ENCODE data around the gene PODXL2.

The PODXL2 gene

DNA sequence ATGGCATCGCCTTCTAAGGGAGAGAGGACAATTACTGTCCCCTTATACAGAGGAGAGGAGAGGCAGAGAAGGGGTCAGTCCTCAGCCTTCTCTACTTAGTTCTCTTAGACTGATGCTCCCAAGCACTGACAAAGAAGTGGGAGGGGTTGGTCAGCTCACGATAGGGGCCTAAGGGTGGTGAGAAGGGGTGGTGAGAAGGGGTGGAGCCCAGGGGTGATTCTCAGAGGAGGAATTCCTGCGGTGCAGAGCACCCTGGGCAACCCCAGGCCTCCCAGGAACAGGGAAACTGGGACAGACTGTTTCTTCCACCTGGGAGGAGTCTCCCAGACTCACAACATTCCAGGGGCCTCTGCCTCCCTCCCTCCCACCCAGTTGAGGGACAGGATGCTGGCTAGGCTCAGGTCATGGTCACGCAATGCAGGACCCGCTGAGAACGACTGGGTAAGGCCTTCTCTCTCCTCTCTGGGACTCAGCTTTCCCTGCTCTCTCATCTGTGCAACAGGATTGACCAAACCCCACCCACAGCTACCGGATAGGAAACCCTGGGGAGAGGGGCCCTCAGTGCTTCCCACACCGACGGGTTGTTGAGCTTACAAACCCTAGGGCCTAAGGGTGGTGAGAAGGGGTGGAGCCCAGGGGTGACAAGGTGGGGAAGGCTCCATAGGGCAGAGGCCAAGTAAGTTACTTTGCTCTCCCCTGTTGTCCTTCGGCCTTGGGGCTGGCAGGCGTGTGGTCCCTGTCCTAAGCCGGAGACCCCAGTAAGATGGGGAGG, 40.0 kb upstream of the PODXL2 start:
- DNase-seq (ENCODE audit: low spot score) = peak; percentile 40
- TF ChIP-seq, protein P1, sequence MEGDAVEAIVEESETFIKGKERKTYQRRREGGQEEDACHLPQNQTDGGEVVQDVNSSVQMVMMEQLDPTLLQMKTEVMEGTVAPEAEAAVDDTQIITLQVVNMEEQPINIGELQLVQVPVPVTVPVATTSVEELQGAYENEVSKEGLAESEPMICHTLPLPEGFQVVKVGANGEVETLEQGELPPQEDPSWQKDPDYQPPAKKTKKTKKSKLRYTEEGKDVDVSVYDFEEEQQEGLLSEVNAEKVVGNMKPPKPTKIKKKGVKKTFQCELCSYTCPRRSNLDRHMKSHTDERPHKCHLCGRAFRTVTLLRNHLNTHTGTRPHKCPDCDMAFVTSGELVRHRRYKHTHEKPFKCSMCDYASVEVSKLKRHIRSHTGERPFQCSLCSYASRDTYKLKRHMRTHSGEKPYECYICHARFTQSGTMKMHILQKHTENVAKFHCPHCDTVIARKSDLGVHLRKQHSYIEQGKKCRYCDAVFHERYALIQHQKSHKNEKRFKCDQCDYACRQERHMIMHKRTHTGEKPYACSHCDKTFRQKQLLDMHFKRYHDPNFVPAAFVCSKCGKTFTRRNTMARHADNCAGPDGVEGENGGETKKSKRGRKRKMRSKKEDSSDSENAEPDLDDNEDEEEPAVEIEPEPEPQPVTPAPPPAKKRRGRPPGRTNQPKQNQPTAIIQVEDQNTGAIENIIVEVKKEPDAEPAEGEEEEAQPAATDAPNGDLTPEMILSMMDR (IDR thresholded peaks at IDR 0.05; ENCODE audit: extremely low read depth, missing control alignments) = no peak

DNA sequence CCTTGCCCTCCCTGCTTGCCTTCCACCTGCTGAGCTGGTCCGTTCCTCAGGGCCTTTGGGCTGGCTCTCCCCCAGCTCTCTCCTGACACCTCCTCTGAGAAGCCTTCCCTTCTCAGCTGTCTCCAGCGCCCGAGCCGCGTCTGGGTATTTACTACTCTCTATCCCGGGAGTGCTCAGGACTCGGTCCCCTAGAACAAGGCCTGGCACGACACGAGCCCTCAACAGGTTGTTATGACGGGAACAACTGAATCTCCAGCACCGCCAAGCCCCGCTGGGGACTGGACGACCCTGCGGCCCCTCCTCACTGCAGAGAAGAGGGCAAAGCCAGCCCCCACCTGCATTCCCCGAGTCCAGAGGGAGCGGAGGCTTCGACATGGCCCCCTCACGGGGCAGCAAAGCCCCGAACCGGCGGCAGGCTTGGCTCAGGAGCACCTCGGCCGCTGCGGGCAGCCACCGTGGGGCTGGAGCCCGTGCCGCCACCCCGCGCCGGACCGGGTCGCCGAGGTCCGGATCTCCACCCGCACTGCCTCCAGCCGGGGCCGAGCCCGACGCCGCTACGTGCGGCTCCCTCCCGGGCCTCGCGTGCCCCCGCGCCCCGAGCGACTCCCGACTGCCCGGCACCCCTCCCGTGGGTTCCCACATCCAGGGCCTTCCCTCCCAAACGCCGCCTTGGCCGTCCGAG, 39.2 kb upstream of the PODXL2 start:
- DNase-seq (ENCODE audit: low spot score) = no peak
- TF ChIP-seq, protein P1 (IDR thresholded peaks at IDR 0.05; ENCODE audit: extremely low read depth, missing control alignments) = no peak

DNA sequence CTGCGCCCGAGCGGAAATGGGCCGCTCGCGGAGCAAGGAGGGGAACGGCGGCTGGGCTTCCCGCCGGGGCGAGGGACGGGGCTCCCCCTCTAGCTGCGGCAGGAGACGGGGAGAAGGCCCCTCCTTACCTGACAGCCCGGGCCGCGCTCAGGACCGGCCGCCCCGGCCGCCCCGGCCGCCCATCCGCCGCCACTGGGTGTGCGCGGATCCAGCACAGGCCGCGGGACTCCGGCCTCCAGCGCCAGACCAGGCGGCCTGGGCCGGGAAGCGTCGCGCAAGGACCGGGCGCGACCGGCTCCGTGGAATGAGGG, 38.7 kb upstream of the PODXL2 start:
- TF ChIP-seq, protein P1 (IDR thresholded peaks at IDR 0.05; ENCODE audit: extremely low read depth, missing control alignments) = no peak

DNA sequence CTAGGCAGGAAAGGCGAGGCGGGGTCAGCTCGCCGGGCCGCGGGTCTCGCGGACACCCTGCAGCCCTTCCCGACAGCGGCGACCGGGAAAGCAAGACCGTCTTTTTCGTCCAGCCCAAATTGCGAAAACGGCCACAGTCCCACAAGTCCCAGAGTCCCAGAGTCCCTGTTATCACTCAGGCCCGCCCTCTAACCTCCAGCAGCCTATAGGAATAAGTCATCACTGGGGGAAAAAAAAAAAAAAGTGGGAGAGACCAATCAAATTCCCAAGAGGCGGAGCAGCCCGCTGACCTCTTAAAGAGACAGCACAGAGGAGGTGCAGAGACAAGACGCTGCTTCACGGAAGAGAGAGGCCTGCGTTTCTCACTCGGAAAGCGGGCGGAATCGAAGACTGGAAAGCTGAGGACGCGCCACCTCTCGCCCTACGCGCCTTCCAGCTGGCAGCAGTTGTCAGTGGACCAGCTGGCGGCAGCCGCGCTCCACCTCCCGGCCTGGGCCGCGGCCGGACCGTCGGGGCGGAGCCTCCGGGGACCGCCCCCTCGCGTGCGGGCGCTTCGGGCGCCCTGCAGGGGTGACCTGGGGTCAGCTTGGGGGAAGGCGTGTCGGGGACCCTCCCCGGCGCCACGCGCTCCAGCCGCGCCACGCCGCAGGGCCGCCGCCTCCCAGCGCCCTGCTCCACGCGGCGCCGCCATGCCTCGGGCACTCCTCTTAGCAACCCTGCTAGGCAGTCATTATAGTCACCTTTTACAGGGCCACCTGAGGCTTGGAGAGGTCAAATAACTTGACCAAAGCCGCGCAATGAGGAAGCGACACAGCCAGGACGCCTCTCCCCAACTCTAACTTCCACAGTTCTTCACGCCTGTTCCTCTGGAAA, 38.2 kb upstream of the PODXL2 start, which contains the start of gene TPRA1:
Gene TPRA1, minus strand, starts transcription at position 141 of the 873 bp plus-strand sequence. CDS start 10,587 bp downstream, outside the sequence.
- TF ChIP-seq, protein P1 (IDR thresholded peaks at IDR 0.05; ENCODE audit: extremely low read depth, missing control alignments) = peak; percentile 29
- DNase-seq (ENCODE audit: low spot score) = peak; percentile 99

More for the DNA sequence above, 38.7 kb upstream of the PODXL2 start:
- DNase-seq (ENCODE audit: low spot score) = peak; percentile 80

DNA sequence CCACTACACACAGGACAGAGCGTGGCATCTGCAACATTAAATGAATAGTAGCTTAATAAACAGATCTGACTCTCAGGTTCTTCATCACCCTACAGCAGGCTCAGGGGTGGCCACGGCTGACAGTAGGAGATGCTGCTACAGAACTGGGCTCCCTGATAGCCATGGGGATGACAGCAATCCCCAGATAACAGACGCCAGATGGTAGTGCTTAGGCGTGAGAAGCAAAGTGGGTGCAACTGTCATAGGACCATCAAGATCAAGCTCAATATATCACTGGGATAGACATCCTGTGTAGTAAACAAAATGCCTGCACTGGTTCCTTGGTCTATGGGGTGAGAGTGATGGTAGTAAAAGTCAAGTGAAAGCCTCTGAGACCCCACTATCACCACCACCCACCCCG, 35.8 kb upstream of the PODXL2 start:
- DNase-seq (ENCODE audit: low spot score) = no peak
- TF ChIP-seq, protein P1 (IDR thresholded peaks at IDR 0.05; ENCODE audit: extremely low read depth, missing control alignments) = no peak

DNA sequence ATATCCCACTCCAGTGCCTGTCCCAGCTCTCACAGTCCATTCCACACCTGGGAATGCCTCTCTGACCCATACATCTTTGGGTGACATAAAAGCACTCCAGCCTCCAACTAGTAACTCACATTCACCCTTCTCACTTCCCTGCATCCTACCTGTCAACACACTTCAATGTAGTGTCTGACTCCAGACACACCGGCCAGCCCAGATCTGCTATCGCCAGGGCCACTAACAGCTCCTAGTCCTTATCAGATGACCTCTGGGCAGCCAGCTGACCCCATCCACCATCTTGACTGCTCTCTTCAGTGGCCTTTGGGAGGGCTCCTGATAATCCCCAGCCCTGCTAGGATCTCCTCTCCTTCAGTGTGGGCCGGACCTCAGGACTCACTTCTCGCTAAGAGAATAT, 33.7 kb upstream of the PODXL2 start:
- no peak for DNase-seq (ENCODE audit: low spot score)
- TF ChIP-seq, protein P1 (IDR thresholded peaks at IDR 0.05; ENCODE audit: extremely low read depth, missing control alignments) = no peak

Measured in GM20000 (cell line).